NCI-H187 treated with DMSO at 0.1 percent for 48 hours (cell line): ENCODE data around the gene PJA2.
"Not testable (repeated sequence)": the region's sequence is repeated elsewhere in the genome, so short reads cannot be mapped to it uniquely, and the experiment has no call there.

Experiments used
- DNase-seq: peaks from one replicate; lab custom pipeline; 2025; lab: John Stamatoyannopoulos, UW

PJA2 gene

GRCh38 chr5:109309326-109310063, 100.3 kb downstream of the PJA2 start:
- DNase-seq: no peak

GRCh38 chr5:109307951-109308350, 101.8 kb downstream of the PJA2 start:
- DNase-seq: no peak

- DNase-seq: no peak
Observed at GRCh38 chr5:109307456-109307855, 102.3 kb downstream of the PJA2 start.

GRCh38 chr5:109305352-109305751, 104.4 kb downstream of the PJA2 start:
- no peak for DNase-seq

GRCh38 chr5:109304309-109304708, 105.5 kb downstream of the PJA2 start:
- DNase-seq: no peak

GRCh38 chr5:109300367-109300766, 109.4 kb downstream of the PJA2 start:
- no peak for DNase-seq

GRCh38 chr5:109299557-109299956, 110.2 kb downstream of the PJA2 start:
- no peak for DNase-seq

- no peak for DNase-seq
Observed at GRCh38 chr5:109298794-109299193, 111.0 kb downstream of the PJA2 start.

- DNase-seq: no peak
Observed at GRCh38 chr5:109297900-109298299, 111.9 kb downstream of the PJA2 start.

GRCh38 chr5:109291090-109291489, 118.7 kb downstream of the PJA2 start:
- DNase-seq: no peak

- DNase-seq: no peak
Observed at GRCh38 chr5:109290231-109290630, 119.5 kb downstream of the PJA2 start.

- not testable (repeated sequence) for DNase-seq
Observed at GRCh38 chr5:109286628-109287027, 123.1 kb downstream of the PJA2 start.
